GM18909 (cell line): ENCODE measurements around the gene TDRD7.

Experiments
- ATAC-seq: cut with Tn5 transposase; IDR thresholded peaks from one replicate; pipeline ENCODE4 v1.9.1; 2021; ENCODE audit warnings: mild to moderate bottlenecking; ENCODE audit not compliant: unreplicated experiment, poor library complexity

Gene TDRD7

GRCh38 chr9:97518909-97519307 is 107.0 kb downstream of the TDRD7 start:
- ATAC-seq, result no peak

- no peak for ATAC-seq
Observed at GRCh38 chr9:97519441-97519970, 107.6 kb downstream of the TDRD7 start.

GRCh38 chr9:97521576-97522333 is 109.9 kb downstream of the TDRD7 start:
- ATAC-seq, result no peak

GRCh38 chr9:97524424-97524823 is 112.5 kb downstream of the TDRD7 start:
- ATAC-seq, result no peak

GRCh38 chr9:97525451-97525850 is 113.6 kb downstream of the TDRD7 start:
- ATAC-seq, result no peak

- ATAC-seq, result no peak
Observed at GRCh38 chr9:97526895-97527575, 115.1 kb downstream of the TDRD7 start.

GRCh38 chr9:97527626-97528528 is 116.0 kb downstream of the TDRD7 start:
- ATAC-seq, result no peak

- ATAC-seq, result no peak
Observed at GRCh38 chr9:97528529-97529230, 116.8 kb downstream of the TDRD7 start.

- peak; percentile 72 for ATAC-seq
Observed at GRCh38 chr9:97529363-97530076, 117.6 kb downstream of the TDRD7 start.

- ATAC-seq, result no peak
Observed at GRCh38 chr9:97531888-97532376, 120.0 kb downstream of the TDRD7 start.

GRCh38 chr9:97534185-97534584 is 122.3 kb downstream of the TDRD7 start:
- no peak for ATAC-seq

- no peak for ATAC-seq
Observed at GRCh38 chr9:97534961-97535594, 123.2 kb downstream of the TDRD7 start.

GRCh38 chr9:97535771-97536170 is 123.9 kb downstream of the TDRD7 start:
- ATAC-seq, result no peak

GRCh38 chr9:97536480-97536879 is 124.6 kb downstream of the TDRD7 start:
- ATAC-seq, result no peak

- ATAC-seq, result no peak
Observed at GRCh38 chr9:97543561-97543960, 131.7 kb downstream of the TDRD7 start.

GRCh38 chr9:97545486-97545885 is 133.6 kb downstream of the TDRD7 start:
- no peak for ATAC-seq
